D341Med (cell line): Measurements from ENCODE around the gene ELAVL2.

Experiments used
- DNase-seq: peaks from one replicate; pipeline ENCODE4 v3.0.0; 2012; ENCODE audit warnings: low spot score

ELAVL2 gene

GRCh38 chr9:23769307-23769935 lies 56.6 kb downstream of the ELAVL2 start:
- no peak for DNase-seq

GRCh38 chr9:23768861-23769260 lies 57.2 kb downstream of the ELAVL2 start:
- DNase-seq, result no peak

GRCh38 chr9:23766613-23767012 lies 59.4 kb downstream of the ELAVL2 start:
- no peak for DNase-seq

GRCh38 chr9:23765561-23765960 lies 60.5 kb downstream of the ELAVL2 start:
- no peak for DNase-seq

- no peak for DNase-seq
These were observed 61.8 kb downstream of the ELAVL2 start for GRCh38 chr9:23764219-23764618.

- no peak for DNase-seq
These were observed 71.5 kb downstream of the ELAVL2 start for GRCh38 chr9:23754551-23754950.

GRCh38 chr9:23752859-23753258 lies 73.2 kb downstream of the ELAVL2 start:
- DNase-seq, result no peak

GRCh38 chr9:23751633-23752032 lies 74.4 kb downstream of the ELAVL2 start:
- DNase-seq, result no peak

GRCh38 chr9:23750808-23751207 lies 75.2 kb downstream of the ELAVL2 start:
- DNase-seq, result no peak

- DNase-seq, result no peak
These were observed 78.7 kb downstream of the ELAVL2 start for GRCh38 chr9:23747088-23748075.

GRCh38 chr9:23746317-23746716 lies 79.7 kb downstream of the ELAVL2 start:
- no peak for DNase-seq

GRCh38 chr9:23743036-23743435 lies 83.0 kb downstream of the ELAVL2 start:
- no peak for DNase-seq

- peak; percentile 40 for DNase-seq
These were observed 84.7 kb downstream of the ELAVL2 start for GRCh38 chr9:23741351-23741750.

- DNase-seq, result no peak
These were observed 85.5 kb downstream of the ELAVL2 start for GRCh38 chr9:23740531-23740930.

- no peak for DNase-seq
These were observed 86.3 kb downstream of the ELAVL2 start for GRCh38 chr9:23739753-23740152.

- DNase-seq, result no peak
These were observed 89.7 kb downstream of the ELAVL2 start for GRCh38 chr9:23736293-23736692.

- DNase-seq, result no peak
These were observed 92.5 kb downstream of the ELAVL2 start for GRCh38 chr9:23733495-23734078.

GRCh38 chr9:23731353-23731752 lies 94.7 kb downstream of the ELAVL2 start:
- DNase-seq, result no peak

GRCh38 chr9:23730364-23730763 lies 95.7 kb downstream of the ELAVL2 start:
- no peak for DNase-seq

GRCh38 chr9:23728736-23729135 lies 97.3 kb downstream of the ELAVL2 start:
- no peak for DNase-seq

GRCh38 chr9:23725279-23725946 lies 100.6 kb downstream of the ELAVL2 start:
- no peak for DNase-seq

GRCh38 chr9:23723672-23724071 lies 102.4 kb downstream of the ELAVL2 start:
- no peak for DNase-seq
